Activated CD4-positive, CD25-positive, alpha-beta regulatory T cell (primary cell): ENCODE results near the gene DGUOK.

Experiments used
- DNase-seq, 4 experiments: peaks; one replicate each; lab custom pipeline; 2025; lab: John Stamatoyannopoulos, UW

The DGUOK gene

GRCh38 chr2:73947412-73948018, 20.8 kb downstream of the DGUOK start:
- DNase-seq: no peak

- no peak for DNase-seq
These were observed 23.1 kb downstream of the DGUOK start for GRCh38 chr2:73949802-73950201.

GRCh38 chr2:73952499-73953446, 26.1 kb downstream of the DGUOK start:
- DNase-seq: no peak

GRCh38 chr2:73956218-73956865, 29.7 kb downstream of the DGUOK start:
- no peak for DNase-seq

- no peak for DNase-seq
These were observed 34.6 kb downstream of the DGUOK start for GRCh38 chr2:73961274-73961673.

- DNase-seq: no peak
These were observed 35.3 kb downstream of the DGUOK start for GRCh38 chr2:73961823-73962615.

- no peak for DNase-seq
These were observed 36.1 kb downstream of the DGUOK start for GRCh38 chr2:73962798-73963197.

GRCh38 chr2:73963385-73964120, 36.9 kb downstream of the DGUOK start:
- DNase-seq: no peak

GRCh38 chr2:73964223-73964622, 37.5 kb downstream of the DGUOK start:
- DNase-seq: no peak

GRCh38 chr2:73965053-73965452, 38.4 kb downstream of the DGUOK start:
- DNase-seq: no peak

GRCh38 chr2:73968357-73968937, 41.8 kb downstream of the DGUOK start:
- DNase-seq: no peak

- DNase-seq: no peak
These were observed 42.7 kb downstream of the DGUOK start for GRCh38 chr2:73969356-73969755.

GRCh38 chr2:73970141-73970803, 43.6 kb downstream of the DGUOK start:
- no peak for DNase-seq

- no peak for DNase-seq
These were observed 44.3 kb downstream of the DGUOK start for GRCh38 chr2:73970850-73971471.

GRCh38 chr2:73971722-73972121, 45.0 kb downstream of the DGUOK start:
- no peak for DNase-seq

- no peak for DNase-seq
These were observed 46.2 kb downstream of the DGUOK start for GRCh38 chr2:73972846-73973245.

GRCh38 chr2:73975731-73976130, 49.1 kb downstream of the DGUOK start:
- DNase-seq: no peak

- DNase-seq: no peak
These were observed 50.1 kb downstream of the DGUOK start for GRCh38 chr2:73976803-73977202.

- DNase-seq: no peak
These were observed 50.8 kb downstream of the DGUOK start for GRCh38 chr2:73977466-73977865.

- peak in 1 of 4 experiments; percentile 31 for DNase-seq
These were observed 52.3 kb downstream of the DGUOK start for GRCh38 chr2:73979021-73979420.
